ENCODE measurements around the gene ACTR5.
A peak's percentile ranks its signal among the peaks of the same experiment; 100 is the strongest.

ACTR5 gene

DNA sequence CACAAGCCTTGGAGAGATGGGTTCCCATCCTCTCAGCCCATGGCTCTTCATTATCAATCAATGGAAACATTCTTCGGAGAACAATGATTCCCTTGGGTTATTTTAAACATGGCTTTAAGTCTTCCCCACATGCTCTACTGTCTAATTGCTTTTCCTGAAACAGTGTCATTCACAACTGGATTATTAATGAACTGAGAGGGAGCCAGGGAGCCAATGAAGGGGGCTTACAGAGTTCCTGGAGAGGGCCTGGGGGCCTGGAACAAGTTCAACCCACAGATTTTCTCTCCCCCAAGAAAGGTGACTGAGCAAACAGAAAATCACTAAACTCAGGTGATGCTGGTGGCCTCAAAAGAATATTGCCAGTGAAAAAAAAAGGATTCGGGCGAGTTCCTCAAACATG lies 56.0 kb downstream of the ACTR5 start:
- no peak overlapping the region for H3K4me3 ChIP-seq (ENCODE audit: low read depth, low read length)

DNA sequence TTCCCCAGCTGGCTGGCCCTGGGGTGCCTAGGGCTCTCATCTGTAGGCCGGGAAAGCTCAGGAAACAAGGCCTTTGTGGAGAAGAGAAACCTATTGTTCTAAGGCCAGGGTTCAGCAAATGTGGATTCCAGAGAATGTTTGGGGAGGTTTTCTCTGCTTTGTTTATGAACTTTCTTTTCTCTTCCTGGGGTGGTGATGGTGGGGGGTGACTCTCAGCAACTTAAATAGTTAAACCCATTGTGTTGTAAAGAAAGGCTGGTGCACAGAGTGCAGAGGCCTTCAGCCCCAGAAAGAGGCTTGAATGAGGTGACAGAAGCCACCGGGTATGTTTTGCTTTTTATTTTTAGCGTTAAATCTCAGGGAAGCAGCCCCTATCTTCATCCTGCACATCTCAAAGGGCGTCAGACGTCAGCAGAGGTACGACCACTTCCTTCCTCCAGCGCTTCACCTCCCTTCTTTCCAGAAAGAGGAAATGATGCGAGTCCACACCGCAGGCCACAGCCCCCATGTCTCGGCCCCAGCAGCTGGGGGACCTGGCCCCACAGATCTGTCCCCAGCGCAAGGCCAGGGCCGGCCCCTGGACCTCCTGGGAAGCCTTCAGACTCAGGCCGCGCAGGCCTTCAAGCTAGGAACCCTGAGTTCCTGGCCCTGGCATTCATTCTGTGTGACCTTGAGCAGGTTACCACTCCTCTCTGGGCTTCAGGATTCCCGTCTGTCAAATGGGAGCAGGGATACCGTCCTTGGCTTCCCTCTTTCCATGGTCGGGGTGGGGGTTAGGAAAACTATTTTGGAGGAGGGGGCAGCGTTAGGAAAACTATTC lies 56.6 kb downstream of the ACTR5 start:
- H3K4me3 ChIP-seq (ENCODE audit: low read depth, low read length), result peak overlapping the region; percentile 91
- TF ChIP-seq CTCF (IDR thresholded peaks at IDR 0.05; ENCODE audit: borderline replicate concordance, insufficient read depth, low read depth, low read length), result no peak

More for the DNA sequence above, 56.0 kb downstream of the ACTR5 start:
- no peak for TF ChIP-seq CTCF (IDR thresholded peaks at IDR 0.05; ENCODE audit: borderline replicate concordance, insufficient read depth, low read depth, low read length)

- TF ChIP-seq CTCF (IDR thresholded peaks at IDR 0.05; ENCODE audit: borderline replicate concordance, insufficient read depth, low read depth, low read length), result no peak
- H3K4me3 ChIP-seq (ENCODE audit: low read depth, low read length), result peak within 1 kb of the TSS; percentile 91
Observed at GRCh38 chr20:38805502-38805957, 57.3 kb downstream of the ACTR5 start, which contains the start of gene PPP1R16B. PPP1R16B (plus strand) TSS chr20:38805697; CDS start chr20:38835926, 30,229 bp downstream.

DNA sequence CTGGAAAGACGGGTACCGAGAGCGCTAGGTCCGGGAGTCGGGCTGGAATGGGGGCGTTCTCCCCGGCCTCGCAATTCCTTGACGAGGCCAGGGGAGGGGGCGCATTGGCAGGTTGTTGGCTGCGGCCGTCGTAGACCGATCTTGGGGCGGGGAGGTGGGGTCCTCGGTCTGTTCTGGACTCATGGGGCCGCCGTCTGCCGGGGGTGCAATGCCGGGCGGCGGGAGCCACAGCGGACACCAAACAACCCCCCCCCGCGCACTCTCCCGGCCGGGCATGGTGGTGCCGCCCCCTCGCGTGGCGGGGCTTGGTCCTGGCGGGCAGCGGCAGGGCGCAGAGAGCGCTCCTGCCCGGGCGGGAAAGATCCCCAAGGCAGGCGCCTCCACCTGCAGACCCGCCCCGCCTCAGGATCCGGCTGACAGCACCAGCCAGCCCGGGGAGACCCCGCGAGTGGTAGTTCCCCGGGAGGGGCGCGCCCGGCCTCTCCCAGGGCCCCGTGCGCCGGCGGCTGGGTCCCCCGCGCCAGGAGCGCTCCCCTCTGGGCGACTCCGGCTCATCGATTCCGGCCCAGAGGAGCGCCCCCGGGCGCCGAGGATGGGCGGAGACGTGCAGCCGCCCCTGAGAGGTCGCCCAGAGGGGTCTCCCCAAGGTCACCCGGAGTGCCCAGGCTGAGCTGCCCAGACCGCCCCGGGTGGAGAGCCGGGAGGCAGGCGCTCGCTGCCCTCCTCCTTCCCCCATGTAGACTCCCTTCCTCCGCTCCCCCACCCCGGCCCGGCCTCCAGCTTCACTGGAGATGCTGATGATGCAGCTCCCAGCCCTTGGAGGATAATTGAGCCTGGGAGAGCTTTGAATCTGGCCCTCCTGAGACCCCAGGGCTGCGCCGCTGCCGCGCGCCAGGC lies 57.9 kb downstream of the ACTR5 start:
- H3K4me3 ChIP-seq (ENCODE audit: low read depth, low read length), result peak overlapping the region; percentile 91
- TF ChIP-seq CTCF (IDR thresholded peaks at IDR 0.05; ENCODE audit: borderline replicate concordance, insufficient read depth, low read depth, low read length), result peak; percentile 35

DNA sequence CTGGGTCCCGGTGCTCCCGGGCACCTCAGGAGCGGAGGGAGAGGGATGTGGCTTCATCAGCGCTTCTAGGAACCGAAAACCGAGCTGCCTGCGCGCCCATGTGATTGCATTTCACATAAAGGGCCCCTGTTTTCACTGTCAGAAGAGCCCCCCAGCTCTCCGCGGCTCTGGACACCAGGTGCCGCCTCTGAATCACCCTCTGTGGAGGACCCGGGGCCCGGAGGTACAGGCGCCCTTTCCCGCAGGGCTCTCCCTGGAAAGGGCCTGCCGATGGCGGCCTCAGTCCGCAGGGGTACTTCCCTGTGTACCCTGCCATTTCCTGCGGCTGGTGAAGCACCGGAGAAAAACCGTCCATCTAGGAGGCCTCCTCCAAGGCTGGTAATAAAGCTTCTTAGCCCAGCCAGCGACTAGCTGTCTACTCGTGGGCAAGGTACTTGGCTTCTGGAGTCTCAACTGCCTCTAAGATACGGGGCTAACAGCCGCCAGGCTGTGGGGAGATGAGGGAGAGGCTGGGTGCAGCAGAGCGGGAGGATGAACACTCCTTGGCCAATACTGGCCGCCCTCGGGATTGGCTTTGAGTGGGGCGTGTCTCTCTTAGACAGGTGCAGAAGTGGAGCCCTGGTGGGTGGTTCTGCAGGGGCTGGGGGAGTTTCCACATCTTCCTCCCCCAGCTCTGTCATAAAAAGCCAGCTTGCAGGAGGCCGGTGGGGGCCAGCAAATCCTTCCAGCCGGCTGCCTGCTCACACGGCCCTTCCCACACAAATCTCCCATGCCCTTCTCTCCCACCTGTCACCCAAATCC lies 58.8 kb downstream of the ACTR5 start:
- H3K4me3 ChIP-seq (ENCODE audit: low read depth, low read length), result peak overlapping the region; percentile 91
- TF ChIP-seq CTCF (IDR thresholded peaks at IDR 0.05; ENCODE audit: borderline replicate concordance, insufficient read depth, low read depth, low read length), result no peak

GRCh38 chr20:38809942-38810341 lies 61.7 kb downstream of the ACTR5 start:
- H3K4me3 ChIP-seq (ENCODE audit: low read depth, low read length), result no peak overlapping the region

More at GRCh38 chr20:38809942-38810341, 61.7 kb downstream of the ACTR5 start:
- no peak for TF ChIP-seq CTCF (IDR thresholded peaks at IDR 0.05; ENCODE audit: borderline replicate concordance, insufficient read depth, low read depth, low read length)

Measured in GM12875 (cell line).